D721Med (cell line): ENCODE data around the gene TRIM5.
"Not testable (repeated sequence)": the region's sequence is repeated elsewhere in the genome, so short reads cannot be mapped to it uniquely, and the experiment has no call there.

Experiments
- DNase-seq: peaks from one replicate; pipeline ENCODE4 v3.0.0; 2011; ENCODE audit warnings: low spot score; ENCODE audit not compliant: insufficient read length
- FAIRE-seq: peaks from 2 replicates; lab custom pipeline; 2011; peaks lifted over from hg19 to GRCh38; lab: Jason Lieb, UNC
- TF ChIP-seq, protein P1 (sequence below): IDR thresholded peaks from 2 replicates; pipeline ENCODE4 v1.5.1; 2012; ENCODE audit warnings: mild to moderate bottlenecking, control low read depth; ENCODE audit not compliant: insufficient read depth; ENCODE audit errors: missing control alignments

Gene TRIM5

DNA sequence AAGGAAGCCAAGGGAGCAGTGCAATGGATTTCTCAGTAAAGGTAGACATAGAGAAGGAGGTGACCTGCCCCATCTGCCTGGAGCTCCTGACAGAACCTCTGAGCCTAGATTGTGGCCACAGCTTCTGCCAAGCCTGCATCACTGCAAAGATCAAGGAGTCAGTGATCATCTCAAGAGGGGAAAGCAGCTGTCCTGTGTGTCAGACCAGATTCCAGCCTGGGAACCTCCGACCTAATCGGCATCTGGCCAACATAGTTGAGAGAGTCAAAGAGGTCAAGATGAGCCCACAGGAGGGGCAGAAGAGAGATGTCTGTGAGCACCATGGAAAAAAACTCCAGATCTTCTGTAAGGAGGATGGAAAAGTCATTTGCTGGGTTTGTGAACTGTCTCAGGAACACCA lies 11.3 kb upstream of the TRIM5 start:
- DNase-seq = no peak
- no peak for FAIRE-seq
- TF ChIP-seq, protein P1, sequence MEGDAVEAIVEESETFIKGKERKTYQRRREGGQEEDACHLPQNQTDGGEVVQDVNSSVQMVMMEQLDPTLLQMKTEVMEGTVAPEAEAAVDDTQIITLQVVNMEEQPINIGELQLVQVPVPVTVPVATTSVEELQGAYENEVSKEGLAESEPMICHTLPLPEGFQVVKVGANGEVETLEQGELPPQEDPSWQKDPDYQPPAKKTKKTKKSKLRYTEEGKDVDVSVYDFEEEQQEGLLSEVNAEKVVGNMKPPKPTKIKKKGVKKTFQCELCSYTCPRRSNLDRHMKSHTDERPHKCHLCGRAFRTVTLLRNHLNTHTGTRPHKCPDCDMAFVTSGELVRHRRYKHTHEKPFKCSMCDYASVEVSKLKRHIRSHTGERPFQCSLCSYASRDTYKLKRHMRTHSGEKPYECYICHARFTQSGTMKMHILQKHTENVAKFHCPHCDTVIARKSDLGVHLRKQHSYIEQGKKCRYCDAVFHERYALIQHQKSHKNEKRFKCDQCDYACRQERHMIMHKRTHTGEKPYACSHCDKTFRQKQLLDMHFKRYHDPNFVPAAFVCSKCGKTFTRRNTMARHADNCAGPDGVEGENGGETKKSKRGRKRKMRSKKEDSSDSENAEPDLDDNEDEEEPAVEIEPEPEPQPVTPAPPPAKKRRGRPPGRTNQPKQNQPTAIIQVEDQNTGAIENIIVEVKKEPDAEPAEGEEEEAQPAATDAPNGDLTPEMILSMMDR = no peak

DNA sequence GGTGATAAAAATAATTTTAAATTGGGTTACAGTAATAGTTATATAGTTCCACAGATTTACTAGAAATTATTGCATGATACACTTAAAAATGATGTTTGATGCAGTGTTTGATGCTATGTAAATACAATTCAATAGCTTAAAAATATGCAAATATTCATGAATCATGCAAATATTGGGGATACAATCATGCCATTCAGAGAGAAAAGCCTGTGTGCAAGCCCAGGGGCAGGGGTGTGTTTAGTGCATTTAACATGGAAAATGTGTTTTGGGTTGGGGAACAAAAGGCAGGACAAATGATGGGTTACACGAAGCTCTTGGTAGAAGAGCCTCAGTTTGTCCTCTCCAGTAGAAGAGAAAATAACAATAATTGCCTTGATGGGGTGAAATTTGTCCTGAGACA lies 10.7 kb upstream of the TRIM5 start:
- TF ChIP-seq, protein P1 = no peak
- DNase-seq (no peak), FAIRE-seq (no peak)

DNA sequence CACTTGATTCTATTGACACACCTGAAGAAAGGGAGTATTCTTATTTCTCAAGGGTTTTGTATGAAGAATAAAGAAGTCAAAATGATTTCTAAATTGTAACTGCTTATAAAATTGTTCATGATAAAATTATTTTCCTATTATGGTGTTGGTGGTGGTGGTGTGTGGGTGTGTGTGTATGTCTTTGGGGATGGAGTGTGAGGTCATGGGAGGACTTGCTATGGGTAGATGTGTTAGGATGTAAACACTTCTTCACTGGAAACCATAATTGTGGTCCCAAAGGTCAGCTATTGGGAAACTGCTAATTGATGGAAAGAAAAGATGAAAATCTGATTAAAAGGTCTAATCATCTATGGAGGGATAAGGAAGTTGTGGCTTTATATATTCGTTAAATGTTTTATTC lies 9.8 kb upstream of the TRIM5 start:
- DNase-seq = no peak
- TF ChIP-seq, protein P1 = no peak

DNA sequence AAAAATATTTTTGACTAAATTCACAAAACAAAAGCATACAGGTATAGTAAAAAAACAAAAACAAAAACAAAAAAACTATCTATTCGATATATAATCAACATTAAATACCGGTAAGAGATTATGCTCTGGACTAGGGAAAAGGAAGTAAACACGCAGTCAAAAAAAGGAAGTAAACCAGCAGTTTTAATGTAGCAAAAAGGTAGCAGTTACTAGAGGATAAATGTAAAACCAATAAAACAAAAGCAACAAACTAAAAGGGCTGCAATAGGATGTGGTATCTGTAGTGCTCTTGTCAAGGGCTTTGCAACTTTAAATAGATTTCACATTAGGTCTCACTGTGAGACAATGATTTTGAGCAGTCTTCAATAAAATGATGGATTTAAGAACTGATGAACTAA lies 7.1 kb upstream of the TRIM5 start:
- TF ChIP-seq, protein P1 = no peak
- no peak for FAIRE-seq

More for the DNA sequence above, 9.8 kb upstream of the TRIM5 start:
- FAIRE-seq = no peak

DNA sequence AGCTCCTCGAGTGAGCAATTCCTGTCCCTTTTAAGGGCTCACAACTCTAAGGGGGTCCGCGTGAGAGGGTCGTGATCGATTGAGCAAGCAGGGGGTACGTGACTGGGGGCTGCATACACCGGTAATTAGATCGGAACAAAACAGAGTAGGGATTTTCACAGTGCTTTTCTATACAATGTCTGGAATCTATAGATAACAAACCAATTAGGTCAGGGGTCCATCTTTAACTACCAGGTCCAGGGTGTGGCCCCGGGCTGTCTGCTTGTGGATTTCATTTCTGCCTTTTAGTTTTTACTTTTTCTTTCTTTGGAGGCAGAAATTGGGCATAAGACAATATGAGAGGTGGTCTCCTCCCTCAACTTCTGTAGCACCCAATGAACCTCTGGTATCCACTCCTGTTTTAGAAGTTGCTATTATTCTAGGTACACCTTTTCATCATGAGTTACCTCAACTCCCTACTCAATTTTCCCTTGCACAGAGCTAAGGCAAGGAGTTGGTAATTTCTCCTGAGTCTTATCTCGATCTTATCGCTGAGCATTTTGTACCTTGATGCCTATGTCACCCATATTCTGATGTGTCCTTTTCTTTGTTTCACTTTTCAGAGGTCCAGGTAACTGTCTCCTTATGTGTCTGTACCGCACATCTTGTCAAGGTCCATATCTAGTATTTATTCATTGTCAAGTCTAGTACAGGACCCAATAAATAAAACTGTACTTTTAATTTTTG lies 6.5 kb upstream of the TRIM5 start:
- not testable (repeated sequence) for DNase-seq, FAIRE-seq

More for the DNA sequence above, 7.1 kb upstream of the TRIM5 start:
- DNase-seq = no peak

DNA sequence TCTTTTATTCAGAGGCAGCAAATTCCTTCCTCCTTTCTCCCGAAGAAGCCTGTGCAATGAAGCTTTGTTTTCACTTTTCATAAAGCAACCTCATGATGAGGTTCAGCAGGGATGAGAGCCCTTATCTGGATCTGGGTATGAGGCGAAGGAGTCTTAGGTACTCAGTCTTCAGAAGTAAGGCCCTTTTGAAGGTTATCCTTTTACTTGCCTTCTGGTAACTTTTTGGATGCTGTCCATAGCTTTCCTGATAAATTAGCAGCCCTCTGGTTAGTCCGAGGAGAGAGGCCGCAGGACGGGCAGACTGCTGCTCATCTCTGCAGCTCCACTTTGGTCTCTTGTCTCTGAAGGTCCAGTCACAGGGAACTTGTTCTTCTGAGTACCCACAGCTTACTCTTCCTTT lies 5.9 kb upstream of the TRIM5 start:
- DNase-seq = no peak
- no peak for FAIRE-seq
- TF ChIP-seq, protein P1 = no peak

DNA sequence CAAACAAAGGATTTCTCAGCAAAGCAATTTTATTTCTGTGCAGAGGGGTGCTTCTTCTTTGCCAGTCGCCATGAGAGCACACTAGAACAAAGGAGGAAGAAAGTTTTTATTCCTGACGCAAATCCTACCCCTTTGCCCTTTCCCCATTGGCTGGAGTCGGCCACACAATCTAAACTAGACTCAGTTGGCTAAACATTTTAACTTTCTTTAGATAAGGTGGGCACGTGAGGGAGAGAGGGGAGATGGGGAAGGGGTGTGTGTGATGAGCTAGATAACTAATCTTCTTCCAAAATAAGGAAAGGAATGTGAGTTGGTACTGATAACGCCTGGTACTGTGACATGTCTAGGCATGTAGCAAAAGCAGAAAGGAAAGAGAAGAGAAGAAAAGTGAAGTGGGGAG lies 5.3 kb upstream of the TRIM5 start:
- FAIRE-seq (no peak), DNase-seq (no peak)
- TF ChIP-seq, protein P1 = no peak

DNA sequence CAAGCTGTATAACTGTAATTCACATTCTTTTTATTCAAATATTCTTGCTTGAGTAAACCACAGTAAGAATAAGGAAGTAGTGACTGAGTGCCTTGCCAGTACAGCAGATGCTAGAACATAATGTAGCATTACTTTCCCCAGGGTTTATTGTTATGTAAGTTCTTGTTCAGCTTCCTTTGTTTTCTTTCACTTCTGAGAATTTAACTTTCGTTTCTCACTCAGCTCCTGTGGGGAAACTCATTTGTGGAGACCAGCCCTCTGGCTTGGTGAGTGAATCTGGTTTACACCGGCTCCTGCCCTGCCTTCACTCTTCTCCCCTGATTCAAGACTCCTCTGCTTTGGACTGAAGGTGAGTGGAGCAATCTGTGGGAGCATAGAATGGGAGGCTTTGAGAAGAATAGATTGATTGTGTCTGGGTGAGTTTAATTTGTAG lies 4.7 kb upstream of the TRIM5 start, which contains the start of gene TRIM22:
Gene TRIM22 (plus strand): TSS at position 240 of the 433 bp plus-strand sequence. CDS start 6,443 bp downstream, outside the sequence.
- FAIRE-seq (no peak), DNase-seq (no peak)
- TF ChIP-seq, protein P1 = no peak
